Measurements from ENCODE around the gene MPHOSPH10. TPM values are rescaled to one million over a fixed set of nuclear protein-coding genes. Genes with fewer than 3 reads are reported as not detected.

MPHOSPH10 gene
- total RNA-seq, 1 experiment from 2014 or later: 26.9 TPM

- no peak overlapping the region for H3K4me2 ChIP-seq
- no peak overlapping the region for H2AFZ ChIP-seq
- intact Hi-C loops (cut with micrococcal nuclease; ENCODE audit: unreplicated experiment): loop anchor here (5.0 to 10.0 kb wide), 2 partner anchors 291 to 356 kb away; no protein-coding TSS in a partner anchor
- no peak overlapping the region for H3K27ac ChIP-seq
- no peaks in the 10 kb centered on the region for H3K9me3 ChIP-seq (ENCODE audit: insufficient read depth, low read depth)
- ChIA-PET CTCF (no interaction called here), POLR2A (ENCODE audit: unreplicated experiment) (no interaction called here)
- H3K79me2 ChIP-seq (ENCODE audit: low read depth): no peaks in the 10 kb centered on the region
- H3K36me3 ChIP-seq (ENCODE audit: low read depth): no peaks in the 10 kb centered on the region
- no peak overlapping the region for H3K4me3 ChIP-seq
- no peaks in the 10 kb centered on the region for H3K9me2 ChIP-seq (ENCODE audit: insufficient read depth)
- H3F3A ChIP-seq (ENCODE audit: insufficient read depth, low read depth): no peaks in the 10 kb centered on the region
- H3K4me1 ChIP-seq (replicated peaks; ENCODE audit: insufficient read depth): no peaks in the 10 kb centered on the region
- H3K27me3 ChIP-seq (ENCODE audit: insufficient read depth, low read depth): no peaks in the 10 kb centered on the region
- no peak for TF ChIP-seq EZH2 (IDR thresholded peaks at IDR 0.05; ENCODE audit: low read depth)
- TF ChIP-seq, protein P1, sequence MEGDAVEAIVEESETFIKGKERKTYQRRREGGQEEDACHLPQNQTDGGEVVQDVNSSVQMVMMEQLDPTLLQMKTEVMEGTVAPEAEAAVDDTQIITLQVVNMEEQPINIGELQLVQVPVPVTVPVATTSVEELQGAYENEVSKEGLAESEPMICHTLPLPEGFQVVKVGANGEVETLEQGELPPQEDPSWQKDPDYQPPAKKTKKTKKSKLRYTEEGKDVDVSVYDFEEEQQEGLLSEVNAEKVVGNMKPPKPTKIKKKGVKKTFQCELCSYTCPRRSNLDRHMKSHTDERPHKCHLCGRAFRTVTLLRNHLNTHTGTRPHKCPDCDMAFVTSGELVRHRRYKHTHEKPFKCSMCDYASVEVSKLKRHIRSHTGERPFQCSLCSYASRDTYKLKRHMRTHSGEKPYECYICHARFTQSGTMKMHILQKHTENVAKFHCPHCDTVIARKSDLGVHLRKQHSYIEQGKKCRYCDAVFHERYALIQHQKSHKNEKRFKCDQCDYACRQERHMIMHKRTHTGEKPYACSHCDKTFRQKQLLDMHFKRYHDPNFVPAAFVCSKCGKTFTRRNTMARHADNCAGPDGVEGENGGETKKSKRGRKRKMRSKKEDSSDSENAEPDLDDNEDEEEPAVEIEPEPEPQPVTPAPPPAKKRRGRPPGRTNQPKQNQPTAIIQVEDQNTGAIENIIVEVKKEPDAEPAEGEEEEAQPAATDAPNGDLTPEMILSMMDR (conservative IDR thresholded peaks at IDR 0.05): no peak
- BruUV-seq (replicated peaks): no TSS peak
- no peaks in the 10 kb centered on the region for H4K20me1 ChIP-seq (ENCODE audit: insufficient read depth)
- DNase-seq: no peak
Observed at GRCh38 chr2:71155846-71156245, 25.4 kb downstream of the MPHOSPH10 start.

- no peak for DNase-seq
- Histone ChIP-seq H3K36me3 (ENCODE audit: low read depth) (no peaks in the 10 kb centered on the region), H3K79me2 (ENCODE audit: low read depth) (no peaks in the 10 kb centered on the region), H3K27ac (no peak overlapping the region), H3K4me2 (0 out of 2 replicates have a peak overlapping the region, but pooled peaks have one; percentile 31), H3K9me3 (ENCODE audit: insufficient read depth, low read depth) (no peaks in the 10 kb centered on the region), H3K27me3 (ENCODE audit: insufficient read depth, low read depth) (no peaks in the 10 kb centered on the region), H4K20me1 (ENCODE audit: insufficient read depth) (no peaks in the 10 kb centered on the region), H3K9me2 (ENCODE audit: insufficient read depth) (no peaks in the 10 kb centered on the region), H3K4me3 (no peak overlapping the region), H3F3A (ENCODE audit: insufficient read depth, low read depth) (no peaks in the 10 kb centered on the region), H3K4me1 (replicated peaks; ENCODE audit: insufficient read depth) (no peaks in the 10 kb centered on the region), H2AFZ (no peak overlapping the region)
- TF ChIP-seq, protein P1 (conservative IDR thresholded peaks at IDR 0.05): no peak
- no peak for TF ChIP-seq EZH2 (IDR thresholded peaks at IDR 0.05; ENCODE audit: low read depth)
- intact Hi-C loops (cut with micrococcal nuclease; ENCODE audit: unreplicated experiment): loop anchor here (5.0 to 10.0 kb wide), 2 partner anchors 292 to 356 kb away; no protein-coding TSS in a partner anchor
- ChIA-PET POLR2A (ENCODE audit: unreplicated experiment) (no interaction called here), CTCF (no interaction called here)
- BruUV-seq (replicated peaks): no TSS peak
Observed at GRCh38 chr2:71156573-71156972, 26.1 kb downstream of the MPHOSPH10 start.

DNA sequence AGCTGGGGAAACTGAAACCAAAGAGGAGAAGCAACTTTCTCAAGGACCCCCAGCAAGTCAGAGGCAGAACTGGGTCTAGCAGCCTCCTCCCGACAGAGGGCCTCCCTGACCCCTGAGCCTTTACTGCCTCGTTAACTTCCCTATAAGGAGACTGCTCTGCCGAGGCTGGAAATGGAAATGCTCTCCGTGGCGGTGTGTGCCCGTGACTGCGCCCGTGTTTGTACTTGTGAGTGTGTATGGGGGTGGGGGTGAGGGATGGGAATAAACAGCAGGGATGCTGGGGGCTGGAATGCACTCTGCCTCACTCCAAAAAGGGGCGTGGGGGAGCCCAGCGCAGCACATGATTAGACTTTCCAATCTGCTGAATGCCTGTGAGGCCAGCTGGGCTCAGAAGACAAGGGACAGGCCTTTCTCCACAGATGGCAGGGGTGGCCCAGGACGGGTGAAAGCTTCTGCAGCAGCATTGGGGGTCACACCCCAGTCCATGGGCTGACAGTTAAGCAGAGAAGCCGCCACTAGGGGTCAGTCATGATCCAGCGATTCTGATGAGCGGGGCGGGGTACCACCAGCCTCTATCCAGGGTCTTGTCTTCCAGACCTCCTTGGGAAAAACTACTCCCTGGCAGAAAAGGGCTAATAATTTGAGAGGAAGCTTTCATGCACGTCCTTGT is 26.8 kb downstream of the MPHOSPH10 start:
- H3K9me2 ChIP-seq (ENCODE audit: insufficient read depth): no peaks in the 10 kb centered on the region
- no peaks in the 10 kb centered on the region for H3K4me1 ChIP-seq (replicated peaks; ENCODE audit: insufficient read depth)
- no peak overlapping the region for H3K4me3 ChIP-seq
- no peak overlapping the region for H2AFZ ChIP-seq
- no peak for TF ChIP-seq EZH2 (IDR thresholded peaks at IDR 0.05; ENCODE audit: low read depth)
- TF ChIP-seq, protein P1 (conservative IDR thresholded peaks at IDR 0.05): peak; percentile 75
- H3K9me3 ChIP-seq (ENCODE audit: insufficient read depth, low read depth): no peaks in the 10 kb centered on the region
- H3K27me3 ChIP-seq (ENCODE audit: insufficient read depth, low read depth): no peaks in the 10 kb centered on the region
- intact Hi-C loops (cut with micrococcal nuclease; ENCODE audit: unreplicated experiment): loop anchor here (5.0 to 10.0 kb wide), 2 partner anchors 292 to 355 kb away; no protein-coding TSS in a partner anchor
- no peaks in the 10 kb centered on the region for H4K20me1 ChIP-seq (ENCODE audit: insufficient read depth)
- H3K27ac ChIP-seq: no peak overlapping the region
- H3K79me2 ChIP-seq (ENCODE audit: low read depth): no peaks in the 10 kb centered on the region
- H3K4me2 ChIP-seq: peak overlapping the region; percentile 31
- H3F3A ChIP-seq (ENCODE audit: insufficient read depth, low read depth): no peaks in the 10 kb centered on the region
- H3K36me3 ChIP-seq (ENCODE audit: low read depth): no peaks in the 10 kb centered on the region
- BruUV-seq (replicated peaks): no TSS peak
- peak in 1 of 2 experiments; percentile 34 for DNase-seq
- ChIA-PET POLR2A (ENCODE audit: unreplicated experiment) (no interaction called here), CTCF (interaction anchor here (0.6 kb wide), 1 partner anchor 384 kb away, joined by 3 read pairs; no protein-coding TSS in a partner anchor)

Measured in PC-9 (cell line).